ENCODE measurements around the gene C1orf159.
"Not testable (repeated sequence)": the region's sequence is repeated elsewhere in the genome, so short reads cannot be mapped to it uniquely, and the experiment has no call there.

C1orf159 gene

DNA sequence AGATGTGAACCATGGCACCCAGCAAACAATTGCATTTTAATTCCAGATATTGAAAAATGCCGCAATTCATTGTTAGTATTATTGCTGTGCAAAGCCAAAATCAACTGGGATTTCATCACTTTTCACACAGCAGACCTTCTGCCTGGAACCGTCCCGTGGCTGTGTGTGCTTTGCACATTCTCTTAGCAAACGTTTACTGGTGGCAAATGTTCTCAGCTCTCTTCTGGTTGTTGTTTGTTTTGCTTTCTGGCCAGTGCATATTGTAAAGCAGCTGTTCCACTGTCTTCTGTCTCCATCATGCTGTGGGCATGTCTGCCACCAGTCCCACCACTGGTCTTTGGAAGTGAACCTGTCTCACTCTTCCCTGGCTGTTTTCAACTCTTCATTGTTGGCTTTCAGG is 38.0 kb upstream of the C1orf159 start:
- Histone ChIP-seq H3K27me3 (ENCODE audit: control insufficient read depth in 3 of 3, insufficient read depth in 3 of 3, low read depth in 1 of 3, low read length in 3 of 3) (no peaks in the 10 kb centered on the region), H3K79me1 (ENCODE audit: low read depth, low read length) (peaks cover under 1% of the 10 kb centered on the region), H2AK5ac (ENCODE audit: low read depth, low read length) (no peak overlapping the region), H3K9ac (ENCODE audit: low read depth, low read length, poor library complexity) (no peak overlapping the region), H3K4ac (ENCODE audit: low read length) (no peak overlapping the region), H3K4me2 (ENCODE audit: insufficient read depth, low read length, poor library complexity, severe bottlenecking) (no peak overlapping the region), H3K27ac (replicated peaks; ENCODE audit: low read length) (no peak overlapping the region), H4K8ac (ENCODE audit: low read depth, low read length) (no peak overlapping the region), H3K18ac (ENCODE audit: low read length) (no peak overlapping the region), H2BK12ac (ENCODE audit: low read length) (no peak overlapping the region), H3K14ac (ENCODE audit: low read length) (no peak overlapping the region), H4K91ac (ENCODE audit: low read depth, low read length, poor library complexity) (no peak overlapping the region), H2BK120ac (ENCODE audit: low read depth, low read length) (no peak overlapping the region), H3K4me3 (ENCODE audit: low read length in 2 of 2) (no peak overlapping the region), H3K36me3 (replicated peaks in 1 of 2; ENCODE audit: control insufficient read depth in 2 of 2, insufficient read depth in 2 of 2, low read length in 2 of 2) (no peaks in the 10 kb centered on the region), H2AFZ (ENCODE audit: low read length) (no peak overlapping the region), H2BK5ac (ENCODE audit: low read length) (no peak overlapping the region), H3K9me3 (replicated peaks in 1 of 2; ENCODE audit: control insufficient read depth in 2 of 2, insufficient read depth in 1 of 2, low read depth in 1 of 2, low read length in 2 of 2) (peaks cover 3 to 7% of the 10 kb centered on the region in 2 donors), H3K23ac (ENCODE audit: low read depth, low read length, poor library complexity) (no peak overlapping the region), H3K4me1 (ENCODE audit: control insufficient read depth in 2 of 2, insufficient read depth in 1 of 2, low read depth in 1 of 2, low read length in 2 of 2) (peaks cover 5 to 12% of the 10 kb centered on the region in 2 donors), H2BK15ac (ENCODE audit: low read length) (no peak overlapping the region)
- no CpG with 5 or more reads among the region's 4 CpGs for WGBS, 2 donors (ENCODE audit: extremely low coverage in 2 of 2, insufficient read length in 2 of 2, insufficient replicate concordance in 1 of 2)
- no peak for DNase-seq (ENCODE audit: low spot score)

DNA sequence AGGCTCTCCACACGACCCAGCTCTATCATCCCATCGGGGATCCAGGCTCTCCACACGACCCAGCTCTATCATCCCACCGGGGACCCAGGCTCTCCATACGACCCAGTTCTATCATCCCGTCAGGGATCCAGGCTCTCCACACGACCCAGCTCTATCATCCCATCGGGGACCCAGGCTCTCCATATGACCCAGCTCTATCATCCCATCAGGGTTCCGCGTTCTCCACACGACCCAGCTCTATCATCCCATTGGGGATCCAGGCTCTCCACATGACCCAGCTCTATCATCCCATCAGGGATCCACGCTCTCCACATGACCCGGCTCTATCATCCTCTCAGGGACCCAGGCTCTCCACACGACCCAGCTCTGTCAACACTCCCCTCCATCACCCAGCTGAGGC is 37.3 kb upstream of the C1orf159 start:
- not testable (repeated sequence) for H3K14ac ChIP-seq (ENCODE audit: low read length); H2BK12ac ChIP-seq (ENCODE audit: low read length); H2BK15ac ChIP-seq (ENCODE audit: low read length); H2AK5ac ChIP-seq (ENCODE audit: low read depth, low read length); H4K8ac ChIP-seq (ENCODE audit: low read depth, low read length); H3K27me3 ChIP-seq (ENCODE audit: control insufficient read depth in 3 of 3, insufficient read depth in 3 of 3, low read depth in 1 of 3, low read length in 3 of 3); H2AFZ ChIP-seq (ENCODE audit: low read length); H2BK120ac ChIP-seq (ENCODE audit: low read depth, low read length); DNase-seq (ENCODE audit: low spot score); H3K27ac ChIP-seq (replicated peaks; ENCODE audit: low read length); H3K36me3 ChIP-seq (replicated peaks in 1 of 2; ENCODE audit: control insufficient read depth in 2 of 2, insufficient read depth in 2 of 2, low read length in 2 of 2); H3K4ac ChIP-seq (ENCODE audit: low read length); H3K18ac ChIP-seq (ENCODE audit: low read length); H3K9me3 ChIP-seq (replicated peaks in 1 of 2; ENCODE audit: control insufficient read depth in 2 of 2, insufficient read depth in 1 of 2, low read depth in 1 of 2, low read length in 2 of 2); H3K9ac ChIP-seq (ENCODE audit: low read depth, low read length, poor library complexity); H2BK5ac ChIP-seq (ENCODE audit: low read length); H3K79me1 ChIP-seq (ENCODE audit: low read depth, low read length); H3K4me1 ChIP-seq (ENCODE audit: control insufficient read depth in 2 of 2, insufficient read depth in 1 of 2, low read depth in 1 of 2, low read length in 2 of 2); H3K4me3 ChIP-seq (ENCODE audit: low read length in 2 of 2); H3K4me2 ChIP-seq (ENCODE audit: insufficient read depth, low read length, poor library complexity, severe bottlenecking); H3K23ac ChIP-seq (ENCODE audit: low read depth, low read length, poor library complexity); H4K91ac ChIP-seq (ENCODE audit: low read depth, low read length, poor library complexity)
- WGBS, 2 donors (ENCODE audit: extremely low coverage in 2 of 2, insufficient read length in 2 of 2, insufficient replicate concordance in 1 of 2) = no CpG with 5 or more reads among the region's 14 CpGs

DNA sequence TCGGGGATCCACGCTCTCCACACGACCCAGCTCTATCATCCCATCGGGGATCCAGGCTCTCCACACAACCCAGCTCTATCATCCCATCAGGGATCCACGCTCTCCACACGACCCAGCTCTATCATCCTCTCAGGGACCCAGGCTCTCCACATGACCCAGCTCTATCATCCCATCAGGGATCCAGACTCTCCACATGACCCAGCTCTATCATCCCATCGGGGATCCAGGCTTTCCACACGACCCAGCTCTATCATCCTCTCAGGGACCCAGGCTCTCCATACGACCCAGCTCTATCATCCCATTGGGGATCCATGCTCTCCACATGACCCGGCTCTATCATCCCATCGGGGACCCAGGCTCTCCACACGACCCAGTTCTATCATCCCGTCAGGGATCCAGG is 36.5 kb upstream of the C1orf159 start:
- not testable (repeated sequence) for H3K9ac ChIP-seq (ENCODE audit: low read depth, low read length, poor library complexity); H2BK15ac ChIP-seq (ENCODE audit: low read length)
- WGBS, 2 donors (ENCODE audit: extremely low coverage in 2 of 2, insufficient read length in 2 of 2, insufficient replicate concordance in 1 of 2) = no CpG with 5 or more reads among the region's 13 CpGs

DNA sequence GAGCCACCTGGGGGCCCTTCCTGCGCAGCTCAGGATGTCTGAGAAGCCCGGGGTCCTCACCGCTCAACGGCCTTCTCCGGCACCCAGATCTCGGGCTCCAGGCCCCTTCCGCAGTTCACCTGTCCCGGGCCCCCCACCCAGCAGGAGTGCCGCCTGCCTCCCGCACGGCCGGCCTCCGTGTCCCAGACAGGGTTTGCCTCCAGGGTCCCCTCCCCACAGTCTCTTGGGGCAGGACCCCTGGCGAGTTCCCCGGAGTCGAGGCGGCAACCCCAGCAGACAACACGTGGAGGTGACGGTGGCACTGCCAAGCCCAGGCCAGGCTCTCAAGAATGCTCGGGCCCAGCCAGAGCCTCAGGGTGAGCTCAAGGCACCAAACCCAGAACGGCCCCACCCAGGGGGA is 35.4 kb upstream of the C1orf159 start:
- peak overlapping the region; percentile 43 for H3K23ac ChIP-seq (ENCODE audit: low read depth, low read length, poor library complexity)
- H3K27me3 ChIP-seq (ENCODE audit: control insufficient read depth in 3 of 3, insufficient read depth in 3 of 3, low read depth in 1 of 3, low read length in 3 of 3) = peaks cover 0 to 5% (median 0%) of the 10 kb centered on the region in 3 experiments
- H3K27ac ChIP-seq (replicated peaks; ENCODE audit: low read length) = no peak overlapping the region
- peak overlapping the region; percentile 89 for H2BK15ac ChIP-seq (ENCODE audit: low read length)
- H2AK5ac ChIP-seq (ENCODE audit: low read depth, low read length) = peak overlapping the region; percentile 96
- H3K79me1 ChIP-seq (ENCODE audit: low read depth, low read length) = peaks cover 4% of the 10 kb centered on the region
- no peak overlapping the region for H3K4me2 ChIP-seq (ENCODE audit: insufficient read depth, low read length, poor library complexity, severe bottlenecking)
- no peak overlapping the region for H2BK120ac ChIP-seq (ENCODE audit: low read depth, low read length)
- H3K4me3 ChIP-seq (ENCODE audit: low read length in 2 of 2) = no peak overlapping the region
- peak overlapping the region; percentile 21 for H3K14ac ChIP-seq (ENCODE audit: low read length)
- WGBS, 2 donors (ENCODE audit: extremely low coverage in 2 of 2, insufficient read length in 2 of 2, insufficient replicate concordance in 1 of 2) = no CpG with 5 or more reads among the region's 21 CpGs
- peak overlapping the region; percentile 65 for H4K8ac ChIP-seq (ENCODE audit: low read depth, low read length)
- no peaks in the 10 kb centered on the region for H3K4me1 ChIP-seq (ENCODE audit: control insufficient read depth in 2 of 2, insufficient read depth in 1 of 2, low read depth in 1 of 2, low read length in 2 of 2)
- DNase-seq (ENCODE audit: low spot score) = no peak
- H2BK12ac ChIP-seq (ENCODE audit: low read length) = peak overlapping the region; percentile 75
- H3K9ac ChIP-seq (ENCODE audit: low read depth, low read length, poor library complexity) = no peak overlapping the region
- H3K9me3 ChIP-seq (replicated peaks in 1 of 2; ENCODE audit: control insufficient read depth in 2 of 2, insufficient read depth in 1 of 2, low read depth in 1 of 2, low read length in 2 of 2) = peaks cover 3 to 7% of the 10 kb centered on the region in 2 donors
- H4K91ac ChIP-seq (ENCODE audit: low read depth, low read length, poor library complexity) = no peak overlapping the region
- peak overlapping the region; percentile 66 for H2BK5ac ChIP-seq (ENCODE audit: low read length)
- no peak overlapping the region for H3K4ac ChIP-seq (ENCODE audit: low read length)
- no peaks in the 10 kb centered on the region for H3K36me3 ChIP-seq (replicated peaks in 1 of 2; ENCODE audit: control insufficient read depth in 2 of 2, insufficient read depth in 2 of 2, low read length in 2 of 2)
- H2AFZ ChIP-seq (ENCODE audit: low read length) = no peak overlapping the region
- H3K18ac ChIP-seq (ENCODE audit: low read length) = peak overlapping the region; percentile 76

More for the DNA sequence above, 36.5 kb upstream of the C1orf159 start:
- H3K18ac ChIP-seq (ENCODE audit: low read length); H3K36me3 ChIP-seq (replicated peaks in 1 of 2; ENCODE audit: control insufficient read depth in 2 of 2, insufficient read depth in 2 of 2, low read length in 2 of 2); H3K27me3 ChIP-seq (ENCODE audit: control insufficient read depth in 3 of 3, insufficient read depth in 3 of 3, low read depth in 1 of 3, low read length in 3 of 3); H3K14ac ChIP-seq (ENCODE audit: low read length); H3K4me3 ChIP-seq (ENCODE audit: low read length in 2 of 2); DNase-seq (ENCODE audit: low spot score); H3K4ac ChIP-seq (ENCODE audit: low read length); H2AFZ ChIP-seq (ENCODE audit: low read length); H4K8ac ChIP-seq (ENCODE audit: low read depth, low read length); H3K79me1 ChIP-seq (ENCODE audit: low read depth, low read length); H3K23ac ChIP-seq (ENCODE audit: low read depth, low read length, poor library complexity); H4K91ac ChIP-seq (ENCODE audit: low read depth, low read length, poor library complexity); H3K27ac ChIP-seq (replicated peaks; ENCODE audit: low read length); H2BK5ac ChIP-seq (ENCODE audit: low read length); H2BK12ac ChIP-seq (ENCODE audit: low read length); H3K4me2 ChIP-seq (ENCODE audit: insufficient read depth, low read length, poor library complexity, severe bottlenecking); H3K9me3 ChIP-seq (replicated peaks in 1 of 2; ENCODE audit: control insufficient read depth in 2 of 2, insufficient read depth in 1 of 2, low read depth in 1 of 2, low read length in 2 of 2); H2BK120ac ChIP-seq (ENCODE audit: low read depth, low read length); H2AK5ac ChIP-seq (ENCODE audit: low read depth, low read length); H3K4me1 ChIP-seq (ENCODE audit: control insufficient read depth in 2 of 2, insufficient read depth in 1 of 2, low read depth in 1 of 2, low read length in 2 of 2): not testable (repeated sequence)
